H9 (cell line): Measurements from ENCODE around the gene PPT1. TPM values are rescaled to one million over a fixed set of nuclear protein-coding genes. Genes with fewer than 3 reads are reported as not detected.

Source experiments
- DNase-seq: peaks from one replicate; pipeline ENCODE4 v3.0.0-alpha.2; 2017
- H2AFZ ChIP-seq: one replicate; pipeline ENCODE4 v1.6.1; 2013; ENCODE audit warnings: mild to moderate bottlenecking, low read length, control low read depth, moderate library complexity
- H2AK5ac ChIP-seq: 2 replicates; pipeline ENCODE4 v1.6.1; 2013; ENCODE audit warnings: low read length, control low read depth, mixed read lengths; ENCODE audit not compliant: insufficient read length
- H2BK120ac ChIP-seq: one replicate; pipeline ENCODE4 v1.6.1; 2013; ENCODE audit warnings: low read depth, mild to moderate bottlenecking, low read length, control low read depth, inconsistent platforms; ENCODE audit not compliant: poor library complexity, severe bottlenecking
- H2BK12ac ChIP-seq: 2 replicates; pipeline ENCODE4 v1.6.1; 2013; ENCODE audit warnings: low read length, control low read depth, mixed read lengths, low read depth; ENCODE audit not compliant: insufficient read length
- H2BK15ac ChIP-seq: 2 replicates; pipeline ENCODE4 v1.6.1; 2013; ENCODE audit warnings: low read depth, low read length, control low read depth
- H2BK20ac ChIP-seq: one replicate; pipeline ENCODE4 v1.6.1; 2013; ENCODE audit warnings: low read depth, mild to moderate bottlenecking, low read length, control low read depth, inconsistent platforms; ENCODE audit not compliant: poor library complexity, severe bottlenecking
- H2BK5ac ChIP-seq: 2 replicates; pipeline ENCODE4 v1.6.1; 2013; ENCODE audit warnings: low read length, control low read depth, mixed read lengths; ENCODE audit not compliant: insufficient read length
- H3K14ac ChIP-seq: 2 replicates; pipeline ENCODE4 v1.6.1; 2013; ENCODE audit warnings: low read length, control low read depth; ENCODE audit not compliant: insufficient read depth
- H3K18ac ChIP-seq: 2 replicates; pipeline ENCODE4 v1.6.1; 2013; ENCODE audit warnings: low read depth, mild to moderate bottlenecking, mixed read lengths, low read length, control low read depth; ENCODE audit not compliant: insufficient read length
- H3K23ac ChIP-seq: 2 replicates; pipeline ENCODE4 v1.6.1; 2013; ENCODE audit warnings: low read length, control low read depth, mixed read lengths, low read depth; ENCODE audit not compliant: insufficient read length
- H3K23me2 ChIP-seq: 2 replicates; pipeline ENCODE4 v1.6.1; 2013; ENCODE audit warnings: low read depth, mild to moderate bottlenecking, mixed read lengths, low read length, control low read depth; ENCODE audit not compliant: insufficient read length, poor library complexity, severe bottlenecking
- H3K27ac ChIP-seq: 2 replicates; pipeline ENCODE4 v1.5.1; 2013; ENCODE audit warnings: low read length, control low read depth, mixed read lengths, low read depth; ENCODE audit not compliant: insufficient read length
- H3K27me3 ChIP-seq: 2 replicates; pipeline ENCODE4 v1.6.1; 2013; ENCODE audit warnings: low read length, control low read depth, inconsistent platforms; ENCODE audit not compliant: insufficient read depth
- H3K4ac ChIP-seq: 2 replicates; pipeline ENCODE4 v1.6.1; 2013; ENCODE audit warnings: low read depth, mild to moderate bottlenecking, control low read depth, inconsistent platforms, low read length, moderate library complexity
- H3K4me1 ChIP-seq: 2 replicates; pipeline ENCODE4 v1.6.1; 2013; ENCODE audit warnings: low read length, control low read depth, inconsistent platforms; ENCODE audit not compliant: insufficient read depth
- H3K4me2 ChIP-seq: 2 replicates; pipeline ENCODE4 v1.6.1; 2013; ENCODE audit warnings: low read length, control low read depth, mixed read lengths; ENCODE audit not compliant: insufficient read length, insufficient read depth
- H3K56ac ChIP-seq: 2 replicates; pipeline ENCODE4 v1.6.1; 2013; ENCODE audit warnings: low read depth, mild to moderate bottlenecking, mixed read lengths, low read length, control low read depth; ENCODE audit not compliant: insufficient read length
- H3K79me1 ChIP-seq: 2 replicates; pipeline ENCODE4 v1.6.1; 2013; ENCODE audit warnings: low read depth, mild to moderate bottlenecking, moderate library complexity, low read length, control low read depth, inconsistent platforms; ENCODE audit not compliant: insufficient read depth, poor library complexity, severe bottlenecking
- H3K79me2 ChIP-seq: 2 replicates; pipeline ENCODE4 v1.6.1; 2013; ENCODE audit warnings: low read length, control low read depth, inconsistent platforms; ENCODE audit not compliant: insufficient read depth
- H3K9ac ChIP-seq: 2 replicates; pipeline ENCODE4 v1.6.1; 2013; ENCODE audit warnings: low read length, control low read depth, mixed read lengths; ENCODE audit not compliant: insufficient read length; ENCODE audit errors: extremely low read depth
- H3K9me3 ChIP-seq: one replicate; pipeline ENCODE4 v1.6.1; 2013; ENCODE audit warnings: low read depth, low read length, inconsistent platforms; ENCODE audit not compliant: control insufficient read depth
- H3T11ph ChIP-seq: one replicate; pipeline ENCODE4 v1.6.1; 2013; ENCODE audit warnings: mild to moderate bottlenecking, low read length, control low read depth, inconsistent platforms
- H4K20me1 ChIP-seq: one replicate; pipeline ENCODE4 v1.6.1; 2013; ENCODE audit not compliant: control insufficient read depth, insufficient read length, insufficient read depth
- H4K5ac ChIP-seq: 2 replicates; pipeline ENCODE4 v1.6.1; 2013; ENCODE audit warnings: low read depth, mild to moderate bottlenecking, mixed read lengths, low read length, control low read depth; ENCODE audit not compliant: insufficient read length
- H4K8ac ChIP-seq: replicated peaks from 2 replicates; pipeline ENCODE4 v1.6.1; 2013; ENCODE audit warnings: low read length, control low read depth, mixed read lengths, low read depth; ENCODE audit not compliant: insufficient read length
- H4K91ac ChIP-seq: 2 replicates; pipeline ENCODE4 v1.6.1; 2013; ENCODE audit warnings: low read depth, mild to moderate bottlenecking, moderate library complexity, mixed read lengths, low read length, control low read depth; ENCODE audit not compliant: insufficient read length
- H3K27ac Mint-ChIP-seq, 3 experiments: 2 replicates in 2 of 3; 3 replicates in 1 of 3; pipeline ENCODE4 v1.8.0; 2020 to 2021; ENCODE audit warnings: mixed read lengths in 3 of 3, mild to moderate bottlenecking in 1 of 3, moderate library complexity in 1 of 3
- H3K27me3 Mint-ChIP-seq: 2 replicates; pipeline ENCODE4 v1.8.0; 2021; ENCODE audit warnings: low read depth, mild to moderate bottlenecking, moderate library complexity, mixed read lengths
- H3K36me3 Mint-ChIP-seq, 3 experiments: 2 replicates in 2 of 3; 3 replicates in 1 of 3; pipeline ENCODE4 v1.8.0; 2020 to 2021; ENCODE audit warnings: low read depth in 3 of 3, mixed read lengths in 3 of 3; ENCODE audit not compliant: insufficient read depth in 1 of 3
- H3K4me1 Mint-ChIP-seq, 2 experiments: 2 replicates each; pipeline ENCODE4 v1.8.0; 2020; ENCODE audit warnings: mixed read lengths in 2 of 2
- H3K4me3 Mint-ChIP-seq, 2 experiments: 2 replicates in 1 of 2; 3 replicates in 1 of 2; pipeline ENCODE4 v1.8.0; 2020 to 2021; ENCODE audit warnings: mild to moderate bottlenecking in 2 of 2, mixed read lengths in 2 of 2, moderate library complexity in 1 of 2
- H3K9me3 Mint-ChIP-seq, 2 experiments: 2 replicates in 1 of 2; 3 replicates in 1 of 2; pipeline ENCODE4 v1.8.0; 2020; ENCODE audit warnings: mild to moderate bottlenecking in 2 of 2, mixed read lengths in 2 of 2, moderate library complexity in 1 of 2
- CTCF ChIP-seq: fragments of 200-600 bp; sonication (generic); conservative IDR thresholded peaks from 3 replicates; pipeline ENCODE4 v1.8.0; 2021; ENCODE audit warnings: antibody characterized with exemption, mild to moderate bottlenecking
- WGBS: extraction: QIAGEN DNeasy Blood & Tissue Kit; methylation state at CpG from one replicate; pipeline ENCODE4 v1.1.7; 2013; ENCODE audit warnings: missing lambda C conversion rate, low lambda C conversion rate, mixed read lengths; ENCODE audit not compliant: insufficient read length; ENCODE audit errors: extremely low coverage; 5-methylcytosine and 5-hydroxymethylcytosine counted together
- total RNA-seq: library from RNA; stranded (reverse); gene quantifications from 2 replicates; pipeline ENCODE4 v1.2.1, GENCODE V29; 2021

PPT1 gene
- total RNA-seq, 1 experiment from 2014 or later: 109 TPM

GRCh38 chr1:40044110-40044509, 52.9 kb downstream of the PPT1 start:
- Histone ChIP-seq H3K9ac (no peak overlapping the region), H3K4ac (no peak overlapping the region), H3K27ac (no peak overlapping the region), H2BK120ac (no peak overlapping the region), H4K91ac (no peak overlapping the region), H3K14ac (no peak overlapping the region), H3K79me1 (peaks cover 10% of the 10 kb centered on the region), H3K9me3 (no peaks in the 10 kb centered on the region), H3K4me1 (no peaks in the 10 kb centered on the region; the same call in none of the 2 replicates), H2BK5ac (no peak overlapping the region), H4K5ac (no peak overlapping the region), H3K4me2 (no peak overlapping the region), H3K23me2 (peaks cover 13% of the 10 kb centered on the region), H3K23ac (no peak overlapping the region), H4K8ac (no peak overlapping the region), H3K18ac (no peak overlapping the region), H2BK15ac (no peak overlapping the region), H3K79me2 (peaks cover 35% of the 10 kb centered on the region), H2BK20ac (no peak overlapping the region), H3K56ac (no peak overlapping the region), H2AFZ (no peak overlapping the region), H2AK5ac (no peak overlapping the region), H2BK12ac (no peak overlapping the region), H4K20me1 (no peaks in the 10 kb centered on the region), H3T11ph (no peak overlapping the region), H3K27me3 (no peaks in the 10 kb centered on the region)
- TF ChIP-seq CTCF: no peak
- Mint-ChIP-seq H3K36me3 (peaks cover 15 to 32% (median 17%) of the 10 kb centered on the region in 3 experiments; a peak in 6 of 7 replicates), H3K4me3 (no peak overlapping the region), H3K9me3 (no peaks in the 10 kb centered on the region), H3K27me3 (no peaks in the 10 kb centered on the region), H3K27ac (no peak overlapping the region), H3K4me1 (peaks cover 10 to 18% of the 10 kb centered on the region in 2 experiments)
- DNase-seq: no peak
- WGBS: no CpG with 5 or more reads among the region's 3 CpGs
